ENCODE measurements around the gene MRPL17.

DNA sequence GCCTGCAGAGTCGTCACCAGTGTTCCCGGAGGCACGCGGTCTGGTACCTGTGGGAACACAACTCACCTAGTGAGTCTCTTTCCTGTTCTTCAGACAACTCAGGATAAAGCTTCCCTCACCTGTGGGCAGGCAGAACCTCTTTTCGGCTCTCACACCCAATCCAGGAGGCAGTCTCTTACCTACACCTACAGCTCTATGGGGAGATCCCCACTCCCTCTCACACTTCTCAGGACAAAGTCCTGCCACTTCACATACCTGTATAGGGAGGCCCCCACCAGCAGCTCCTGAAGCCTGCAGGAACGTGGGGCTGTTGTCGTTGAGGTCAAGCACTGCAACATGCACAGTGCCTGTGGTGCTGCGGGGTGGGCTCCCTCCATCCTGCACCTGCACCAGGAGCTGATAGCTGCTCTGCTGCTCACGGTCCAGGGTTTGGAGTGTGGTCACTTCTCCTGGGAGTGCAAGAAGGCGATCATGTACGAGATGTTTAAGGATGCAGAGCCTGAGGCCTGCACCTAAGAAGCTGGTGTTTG is 51.7 kb downstream of the MRPL17 start:
- no peak for TF ChIP-seq CTCF (conservative IDR thresholded peaks at IDR 0.05; ENCODE audit: low read depth, low read length)
- TF ChIP-seq EZH2 (IDR thresholded peaks at IDR 0.05; ENCODE audit: borderline replicate concordance, low read depth, low read length, poor library complexity, severe bottlenecking) = no peak

Measured in A673 (cell line).